Sigmoid colon (tissue), 7 donors: ENCODE data around the gene SMIM1. TPM values are rescaled to one million over a fixed set of nuclear protein-coding genes. Genes with fewer than 3 reads are reported as not detected.

Source experiments
- DNase-seq: peaks from one replicate; pipeline ENCODE4 v3.0.0-alpha.2; 2019
- H3K27ac ChIP-seq, 4 donors: fragments of 200-600 bp; sonication (generic); one replicate each; pipeline ENCODE4 v1.5.1; 2016 to 2019; ENCODE audit warnings: mild to moderate bottlenecking in 1 of 4
- H3K27me3 ChIP-seq, 3 donors: fragments of 200-600 bp; sonication (generic); one replicate each; pipeline ENCODE4 v1.5.1; 2019; ENCODE audit warnings: mild to moderate bottlenecking in 1 of 3
- H3K36me3 ChIP-seq, 4 donors: fragments of 200-600 bp; sonication (generic); one replicate each; pipeline ENCODE4 v1.5.1; 2016 to 2019
- H3K4me1 ChIP-seq, 4 donors: fragments of 200-600 bp; sonication (generic); one replicate each; pipeline ENCODE4 v1.5.1; 2017 to 2019
- H3K4me3 ChIP-seq, 4 donors: fragments of 200-600 bp; sonication (generic); one replicate each; pipeline ENCODE4 v1.5.1; 2017 to 2019; ENCODE audit warnings: mild to moderate bottlenecking in 2 of 4, moderate library complexity in 1 of 4
- H3K9me3 ChIP-seq, 4 donors: fragments of 200-600 bp in 3 of 4; sonication (generic) in 3 of 4; one replicate each; pipeline versions ENCODE4 v1.5.1 to v1.6.1; 2013 to 2019
- CTCF ChIP-seq, 4 experiments: fragments of 450-650 bp in 3 of 4; fragments of 200-600 bp in 1 of 4; IDR thresholded peaks; one replicate each; pipeline ENCODE4 v1.5.1; 2016 to 2019; ENCODE audit warnings: antibody characterized with exemption in 4 of 4, mild to moderate bottlenecking in 3 of 4, moderate library complexity in 2 of 4
- EP300 ChIP-seq, 4 donors: sonication (generic); formaldehyde crosslinking; IDR thresholded peaks; one replicate each; pipeline ENCODE4 v1.6.1; 2017; ENCODE audit warnings: antibody characterized with exemption in 4 of 4
- POLR2A ChIP-seq, 2 donors: fragments of 450-650 bp; IDR thresholded peaks; one replicate each; pipeline ENCODE4 v1.6.1; 2016; ENCODE audit warnings: antibody characterized with exemption in 2 of 2, mild to moderate bottlenecking in 2 of 2, moderate library complexity in 2 of 2
- POLR2AphosphoS5 ChIP-seq, 4 donors: sonication (generic); formaldehyde crosslinking; IDR thresholded peaks; one replicate each; pipeline ENCODE4 v1.6.1; 2017; ENCODE audit warnings: antibody characterized with exemption in 4 of 4
- WGBS, 2 donors: extraction: QIAGEN DNeasy Blood & Tissue Kit; methylation state at CpG; one replicate each; pipeline ENCODE4 v1.1.7; 2013; 5-methylcytosine and 5-hydroxymethylcytosine counted together
- intact Hi-C: fragments of 100-400 bp; cut with DNase I; formaldehyde crosslinking; loops from one replicate; pipeline ENCODE4 v1.15.1; 2023
- polyA plus RNA-seq, 3 donors: library from polyadenylated mRNA; stranded (reverse); fragments of 200-250 nt; gene quantifications; one replicate each; pipeline ENCODE4 v1.2.3, GENCODE V29; 2013
- total RNA-seq, 4 donors: library from RNA; depleted of rRNA; stranded (reverse); fragments of >200 nt; gene quantifications; one replicate each; pipeline ENCODE4 v1.1.0, GENCODE V29; 2016
- donor health status: healthy with polysubstance abuse.
- donor health status: Bipolar disorder and iron deficiency.
- donor health status: healthy.

Gene SMIM1
- total and polyA plus RNA-seq, 7 donors: 2.7 to 10.8 (median 6.8) TPM; not detected in 1

- no peaks in the 10 kb centered on the region for H3K9me3 ChIP-seq
- no peaks in the 10 kb centered on the region for H3K36me3 ChIP-seq
- WGBS, 2 donors: 89 to 90% methylated on average over 17 of the region's 17 CpGs
- TF ChIP-seq EP300 (IDR thresholded peaks at IDR 0.05) (no peak), POLR2AphosphoS5 (IDR thresholded peaks at IDR 0.05) (no peak), POLR2A (IDR thresholded peaks at IDR 0.05) (no peak), CTCF (IDR thresholded peaks at IDR 0.05) (no peak)
- H3K27ac ChIP-seq: no peak within 1 kb of the TSS
- peaks cover 0 to 7% (median 6%) of the 10 kb centered on the region in 4 donors for H3K4me1 ChIP-seq
- no peak within 1 kb of the TSS for H3K4me3 ChIP-seq
- DNase-seq: no peak
- intact Hi-C loops: no loop called here
- peaks cover 0 to 41% (median 12%) of the 10 kb centered on the region in 3 donors for H3K27me3 ChIP-seq
Observed at GRCh38 chr1:3752400-3752945, 20.1 kb upstream of the SMIM1 start, which contains the start of gene CCDC27. CCDC27 (plus strand) TSS chr1:3752450; CDS start chr1:3752482, 32 bp downstream.

GRCh38 chr1:3753656-3754454 lies 18.7 kb upstream of the SMIM1 start:
- WGBS, 2 donors: 87 to 90% methylated on average over 20 of the region's 20 CpGs
- H3K9me3 ChIP-seq: no peaks in the 10 kb centered on the region

GRCh38 chr1:3756394-3756793 lies 16.2 kb upstream of the SMIM1 start:
- intact Hi-C loops: no loop called here
- Histone ChIP-seq H3K36me3 (no peaks in the 10 kb centered on the region), H3K27me3 (peaks cover 0 to 53% (median 12%) of the 10 kb centered on the region in 3 donors), H3K4me1 (no peaks in the 10 kb centered on the region), H3K9me3 (no peaks in the 10 kb centered on the region), H3K27ac (no peak overlapping the region), H3K4me3 (no peak overlapping the region)
- 84 to 87% methylated on average over 21 of the region's 21 CpGs for WGBS, 2 donors
- no peak for DNase-seq
- TF ChIP-seq POLR2AphosphoS5 (IDR thresholded peaks at IDR 0.05) (no peak), EP300 (IDR thresholded peaks at IDR 0.05) (no peak), POLR2A (IDR thresholded peaks at IDR 0.05) (no peak), CTCF (IDR thresholded peaks at IDR 0.05) (no peak)

More at GRCh38 chr1:3753656-3754454, 18.7 kb upstream of the SMIM1 start:
- Histone ChIP-seq H3K36me3 (no peaks in the 10 kb centered on the region), H3K27ac (no peak overlapping the region), H3K27me3 (peaks cover 0 to 41% (median 12%) of the 10 kb centered on the region in 3 donors), H3K4me3 (no peak overlapping the region), H3K4me1 (no peaks in the 10 kb centered on the region)
- DNase-seq: no peak
- intact Hi-C loops: no loop called here
- TF ChIP-seq EP300 (IDR thresholded peaks at IDR 0.05): no peak
- no peak for TF ChIP-seq CTCF (IDR thresholded peaks at IDR 0.05)
- no peak for TF ChIP-seq POLR2AphosphoS5 (IDR thresholded peaks at IDR 0.05)
- no peak for TF ChIP-seq POLR2A (IDR thresholded peaks at IDR 0.05)

GRCh38 chr1:3759164-3759563 lies 13.4 kb upstream of the SMIM1 start:
- no peak for DNase-seq
- no peak for TF ChIP-seq CTCF (IDR thresholded peaks at IDR 0.05)
- no peak for TF ChIP-seq POLR2AphosphoS5 (IDR thresholded peaks at IDR 0.05)
- TF ChIP-seq POLR2A (IDR thresholded peaks at IDR 0.05): no peak
- TF ChIP-seq EP300 (IDR thresholded peaks at IDR 0.05): no peak
- 76 to 85% methylated on average over 6 of the region's 6 CpGs for WGBS, 2 donors
- no peak overlapping the region for H3K27ac ChIP-seq
- H3K4me1 ChIP-seq: no peaks in the 10 kb centered on the region
- no peaks in the 10 kb centered on the region for H3K9me3 ChIP-seq
- intact Hi-C loops: no loop called here
- peaks cover 0 to 58% (median 16%) of the 10 kb centered on the region in 3 donors for H3K27me3 ChIP-seq
- H3K36me3 ChIP-seq: no peaks in the 10 kb centered on the region
- no peak overlapping the region for H3K4me3 ChIP-seq
